DMS114 treated with DMSO at 0.1 percent for 48 hours (cell line): Measurements from ENCODE around the gene VPS35L.
A peak's percentile ranks its signal among the peaks of the same experiment; 100 is the strongest.

Experiments used
- DNase-seq: peaks from one replicate; lab custom pipeline; 2025; ENCODE audit not compliant: unreplicated experiment; lab: John Stamatoyannopoulos, UW

Gene VPS35L

GRCh38 chr16:19595043-19595767 lies 39.7 kb downstream of the VPS35L start:
- DNase-seq, result no peak

- DNase-seq, result no peak
These were observed 43.5 kb downstream of the VPS35L start for GRCh38 chr16:19598805-19599510.

GRCh38 chr16:19599968-19600716 lies 44.6 kb downstream of the VPS35L start:
- DNase-seq, result no peak

- peak; percentile 6 for DNase-seq
These were observed 45.8 kb downstream of the VPS35L start for GRCh38 chr16:19601083-19601976.

GRCh38 chr16:19604911-19605310 lies 49.4 kb downstream of the VPS35L start:
- DNase-seq, result no peak

GRCh38 chr16:19605701-19606100 lies 50.2 kb downstream of the VPS35L start:
- no peak for DNase-seq

GRCh38 chr16:19607616-19608280 lies 52.2 kb downstream of the VPS35L start:
- no peak for DNase-seq

GRCh38 chr16:19609359-19609758 lies 53.9 kb downstream of the VPS35L start:
- no peak for DNase-seq

- DNase-seq, result no peak
These were observed 54.7 kb downstream of the VPS35L start for GRCh38 chr16:19610200-19610599.

GRCh38 chr16:19613834-19614233 lies 58.3 kb downstream of the VPS35L start:
- DNase-seq, result no peak

GRCh38 chr16:19616241-19616640 lies 60.7 kb downstream of the VPS35L start:
- DNase-seq, result no peak

GRCh38 chr16:19618876-19619275 lies 63.4 kb downstream of the VPS35L start:
- no peak for DNase-seq

- no peak for DNase-seq
These were observed 65.9 kb downstream of the VPS35L start for GRCh38 chr16:19621445-19621844.

GRCh38 chr16:19625039-19625438 lies 69.5 kb downstream of the VPS35L start:
- no peak for DNase-seq

GRCh38 chr16:19636436-19637267 lies 81.1 kb downstream of the VPS35L start:
- no peak for DNase-seq

- DNase-seq, result no peak
These were observed 84.5 kb downstream of the VPS35L start for GRCh38 chr16:19639986-19640421.

GRCh38 chr16:19642501-19642900 lies 87.0 kb downstream of the VPS35L start:
- DNase-seq, result no peak

GRCh38 chr16:19644877-19645276 lies 89.4 kb downstream of the VPS35L start:
- DNase-seq, result no peak

- DNase-seq, result no peak
These were observed 90.1 kb downstream of the VPS35L start for GRCh38 chr16:19645557-19645981.
